GM12865 (cell line): ENCODE data around the gene SLC2A4.

Experiments
- DNase-seq: peaks from one replicate; pipeline ENCODE4 v3.0.0; 2010; ENCODE audit warnings: low read depth
- H3K4me3 ChIP-seq: 2 replicates; pipeline ENCODE4 v1.5.1; 2011; ENCODE audit warnings: mild to moderate bottlenecking, low read depth, low read length, control low read depth
- CTCF ChIP-seq: IDR thresholded peaks from 2 replicates; pipeline ENCODE4 v1.5.1; 2011; ENCODE audit warnings: low read length, control low read depth, low read depth, inconsistent platforms; ENCODE audit not compliant: insufficient read depth; ENCODE audit errors: missing control alignments

SLC2A4 gene

GRCh38 chr17:7281953-7282751, 634 bp downstream of the SLC2A4 start:
- no peak for DNase-seq
- TF ChIP-seq CTCF: no peak

GRCh38 chr17:7282752-7283321, 1.3 kb downstream of the SLC2A4 start:
- no peak for TF ChIP-seq CTCF
- no peak for DNase-seq
- no peak overlapping the region for H3K4me3 ChIP-seq

More at GRCh38 chr17:7281953-7282751, 634 bp downstream of the SLC2A4 start:
- H3K4me3 ChIP-seq: peak overlapping the region; percentile 63

GRCh38 chr17:7283471-7284216, 2.1 kb downstream of the SLC2A4 start:
- no peak overlapping the region for H3K4me3 ChIP-seq
- TF ChIP-seq CTCF: no peak
- DNase-seq: no peak

- TF ChIP-seq CTCF: no peak
- no peak overlapping the region for H3K4me3 ChIP-seq
- DNase-seq: no peak
Measured at GRCh38 chr17:7284911-7285310, 3.4 kb downstream of the SLC2A4 start.

- no peak overlapping the region for H3K4me3 ChIP-seq
- no peak for TF ChIP-seq CTCF
- no peak for DNase-seq
Measured at GRCh38 chr17:7285679-7286078, 4.2 kb downstream of the SLC2A4 start.

- H3K4me3 ChIP-seq: no peak overlapping the region
- no peak for TF ChIP-seq CTCF
- DNase-seq: no peak
Measured at GRCh38 chr17:7289256-7290032, 7.9 kb downstream of the SLC2A4 start.
